Hepatocyte (in vitro differentiated cells): Measurements from ENCODE around the gene MEIS3. TPM values are rescaled to one million over a fixed set of nuclear protein-coding genes. Genes with fewer than 3 reads are reported as not detected.

ENCODE experiments used
- DNase-seq: peaks from one replicate; pipeline ENCODE4 v3.0.0-alpha.2; 2016; ENCODE audit warnings: low spot score
- H2AFZ ChIP-seq: fragments of 200-600 bp; sonication (generic); 2 replicates; pipeline ENCODE4 v1.6.0; 2016; ENCODE audit warnings: antibody characterized with exemption, mild to moderate bottlenecking
- H3K27ac ChIP-seq: fragments of 200-600 bp; sonication (generic); 2 replicates; pipeline ENCODE4 v1.5.1; 2016; ENCODE audit warnings: mild to moderate bottlenecking
- H3K27me3 ChIP-seq: fragments of 200-600 bp; sonication (generic); 2 replicates; pipeline ENCODE4 v1.6.1; 2016
- H3K36me3 ChIP-seq: fragments of 200-600 bp; sonication (generic); replicated peaks from 2 replicates; pipeline ENCODE4 v1.5.1; 2016; ENCODE audit warnings: low read depth; ENCODE audit not compliant: insufficient read depth
- H3K4me1 ChIP-seq: fragments of 200-600 bp; sonication (generic); 2 replicates; pipeline ENCODE4 v1.5.1; 2016; ENCODE audit warnings: mild to moderate bottlenecking, moderate library complexity; ENCODE audit not compliant: insufficient read depth
- H3K4me2 ChIP-seq: fragments of 200-600 bp; sonication (generic); 2 replicates; pipeline ENCODE4 v1.6.0; 2016
- H3K4me3 ChIP-seq: fragments of 200-600 bp; sonication (generic); 2 replicates; pipeline ENCODE4 v1.5.1; 2016; ENCODE audit warnings: mild to moderate bottlenecking
- H3K79me2 ChIP-seq: fragments of 200-600 bp; sonication (generic); 2 replicates; pipeline ENCODE4 v1.6.0; 2017; ENCODE audit warnings: mild to moderate bottlenecking
- H3K9me2 ChIP-seq: fragments of 200-600 bp; sonication (generic); replicated peaks from 2 replicates; pipeline ENCODE4 v1.6.0; 2017; ENCODE audit warnings: mild to moderate bottlenecking; ENCODE audit not compliant: insufficient read depth
- H3K9me3 ChIP-seq: fragments of 200-600 bp; sonication (generic); 2 replicates; pipeline ENCODE4 v1.5.1; 2016; ENCODE audit warnings: low read depth, mild to moderate bottlenecking
- H4K20me1 ChIP-seq: fragments of 200-600 bp; sonication (generic); 2 replicates; pipeline ENCODE4 v1.6.0; 2016; ENCODE audit warnings: mild to moderate bottlenecking; ENCODE audit not compliant: insufficient read depth, poor library complexity, severe bottlenecking
- EZH2 ChIP-seq: fragments of 200-600 bp; sonication (generic); IDR thresholded peaks from 2 replicates; pipeline ENCODE4 v1.6.1; 2016; ENCODE audit warnings: antibody characterized with exemption, mild to moderate bottlenecking, borderline replicate concordance
- EZH2phosphoT487 ChIP-seq: fragments of 200-600 bp; sonication (generic); IDR thresholded peaks from one replicate; pipeline ENCODE4 v1.6.1; 2018; ENCODE audit warnings: antibody characterized with exemption, mild to moderate bottlenecking, low read depth, moderate library complexity; ENCODE audit not compliant: unreplicated experiment, severe bottlenecking
- WGBS: methylation state at CpG from one replicate; pipeline ENCODE4 v1.1.6; 2016; ENCODE audit warnings: low lambda C conversion rate; ENCODE audit errors: missing lambda C conversion rate; 5-methylcytosine and 5-hydroxymethylcytosine counted together
- polyA plus RNA-seq: library from polyadenylated mRNA; unstranded; fragments of >200 nt; fragmentation: Nextera tagmentation; extraction: Ambion mirVana; gene quantifications from 2 replicates; pipeline ENCODE4 v1.2.1, GENCODE V29; 2016
- total RNA-seq: library from RNA; depleted of rRNA; stranded (reverse); fragments of >200 nt; gene quantifications from 2 replicates; pipeline ENCODE4 v1.2.3, GENCODE V29; 2014
- TF ChIP-seq, protein P1 (sequence below): fragments of 200-600 bp; sonication (generic); IDR thresholded peaks from 2 replicates; pipeline ENCODE4 v1.5.1; 2016; ENCODE audit warnings: antibody characterized with exemption, mild to moderate bottlenecking; ENCODE audit not compliant: poor library complexity

Gene MEIS3
- total and polyA plus RNA-seq, 2 experiments from 2014 or later: 21.2 to 47.0 TPM

DNA sequence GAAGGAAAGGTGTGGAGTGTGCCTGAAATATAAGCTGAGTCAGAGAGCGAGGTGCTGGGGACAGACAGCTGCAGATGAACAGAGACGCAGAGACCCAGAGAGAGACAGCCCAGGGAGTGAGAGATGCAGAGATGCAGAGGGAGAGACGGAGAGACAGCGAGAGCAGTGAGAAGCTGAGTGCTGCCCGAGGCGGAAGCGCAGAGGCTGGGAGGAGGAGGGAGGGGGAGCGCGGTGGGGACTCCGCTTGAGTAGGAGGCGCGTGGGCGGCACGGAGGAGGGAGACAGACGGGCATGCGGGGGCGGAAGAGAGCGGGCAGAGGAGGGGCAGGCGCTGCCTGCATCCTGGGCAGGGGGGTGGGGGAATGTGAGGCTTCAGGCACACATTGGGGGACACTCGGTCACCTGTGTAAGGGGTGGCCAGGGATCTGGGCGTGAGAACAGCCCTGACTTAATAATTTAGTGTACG lies 26.6 kb upstream of the MEIS3 start:
- H3K27me3 ChIP-seq: peaks cover 88% of the 10 kb centered on the region

DNA sequence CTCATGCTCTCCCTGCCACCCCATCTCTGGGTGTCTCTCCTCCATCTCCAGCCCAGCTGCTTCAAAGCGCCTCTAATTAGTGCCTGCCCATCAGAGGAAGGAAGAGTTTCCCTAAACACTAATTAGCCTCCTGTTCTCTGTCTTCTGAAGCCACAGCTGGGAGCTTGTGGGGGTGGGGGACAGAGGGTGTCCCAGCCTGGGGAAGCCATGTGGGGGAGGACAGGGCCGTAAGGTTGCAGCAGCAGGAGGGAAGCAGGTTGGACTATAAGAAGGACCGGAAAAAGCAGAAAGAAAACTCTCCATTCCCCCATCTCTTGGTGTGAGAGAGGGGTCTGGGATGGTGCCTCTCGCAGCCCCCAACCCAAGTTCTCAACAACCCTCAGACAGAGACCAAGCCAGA lies 26.2 kb upstream of the MEIS3 start:
- 28% methylated on average over 3 of the region's 4 CpGs for WGBS
- Histone ChIP-seq H3K4me3 (no peak overlapping the region), H3K4me2 (peak overlapping the region; percentile 62)

More for the DNA sequence above, 26.6 kb upstream of the MEIS3 start:
- 7% methylated on average over 10 of the region's 22 CpGs for WGBS
- H3K4me2 ChIP-seq: peak overlapping the region; percentile 62
- no peaks in the 10 kb centered on the region for H3K9me2 ChIP-seq
- peak; percentile 70 for DNase-seq
- H3K36me3 ChIP-seq: no peaks in the 10 kb centered on the region
- H3K4me1 ChIP-seq: peaks cover 11% of the 10 kb centered on the region
- no peaks in the 10 kb centered on the region for H4K20me1 ChIP-seq
- H3K27ac ChIP-seq: no peak overlapping the region
- no peaks in the 10 kb centered on the region for H3K79me2 ChIP-seq
- H2AFZ ChIP-seq: no peak overlapping the region
- no peaks in the 10 kb centered on the region for H3K9me3 ChIP-seq
- H3K4me3 ChIP-seq: no peak overlapping the region
- TF ChIP-seq, protein P1, sequence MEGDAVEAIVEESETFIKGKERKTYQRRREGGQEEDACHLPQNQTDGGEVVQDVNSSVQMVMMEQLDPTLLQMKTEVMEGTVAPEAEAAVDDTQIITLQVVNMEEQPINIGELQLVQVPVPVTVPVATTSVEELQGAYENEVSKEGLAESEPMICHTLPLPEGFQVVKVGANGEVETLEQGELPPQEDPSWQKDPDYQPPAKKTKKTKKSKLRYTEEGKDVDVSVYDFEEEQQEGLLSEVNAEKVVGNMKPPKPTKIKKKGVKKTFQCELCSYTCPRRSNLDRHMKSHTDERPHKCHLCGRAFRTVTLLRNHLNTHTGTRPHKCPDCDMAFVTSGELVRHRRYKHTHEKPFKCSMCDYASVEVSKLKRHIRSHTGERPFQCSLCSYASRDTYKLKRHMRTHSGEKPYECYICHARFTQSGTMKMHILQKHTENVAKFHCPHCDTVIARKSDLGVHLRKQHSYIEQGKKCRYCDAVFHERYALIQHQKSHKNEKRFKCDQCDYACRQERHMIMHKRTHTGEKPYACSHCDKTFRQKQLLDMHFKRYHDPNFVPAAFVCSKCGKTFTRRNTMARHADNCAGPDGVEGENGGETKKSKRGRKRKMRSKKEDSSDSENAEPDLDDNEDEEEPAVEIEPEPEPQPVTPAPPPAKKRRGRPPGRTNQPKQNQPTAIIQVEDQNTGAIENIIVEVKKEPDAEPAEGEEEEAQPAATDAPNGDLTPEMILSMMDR: no peak
- no peak for TF ChIP-seq EZH2phosphoT487
- no peak for TF ChIP-seq EZH2

DNA sequence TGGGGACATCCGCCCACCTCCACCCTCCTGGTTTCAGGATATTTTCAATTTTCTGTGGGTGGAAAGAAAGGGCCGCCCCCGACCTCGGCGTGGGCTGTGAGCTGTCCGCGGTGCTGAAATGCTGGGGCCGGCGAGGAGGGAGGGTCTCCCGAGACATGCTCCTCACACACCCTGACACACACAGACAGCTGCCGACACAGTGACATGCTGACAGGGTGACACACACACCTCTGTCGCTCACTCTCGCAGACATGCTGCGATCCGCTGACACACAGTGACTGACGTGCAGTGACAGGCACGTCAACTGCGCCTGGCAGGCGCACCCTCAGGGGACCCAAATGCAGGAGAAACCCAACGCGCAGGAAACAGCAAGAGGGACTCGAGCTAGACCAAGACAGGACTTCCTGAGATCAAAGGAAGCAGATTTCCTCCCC lies 25.1 kb upstream of the MEIS3 start:
- WGBS: 36% methylated on average over 20 of the region's 22 CpGs
- Histone ChIP-seq H2AFZ (no peak overlapping the region), H3K27me3 (peaks cover 74% of the 10 kb centered on the region), H3K36me3 (no peaks in the 10 kb centered on the region), H3K4me1 (peaks cover 11% of the 10 kb centered on the region), H3K4me3 (no peak overlapping the region), H4K20me1 (no peaks in the 10 kb centered on the region), H3K4me2 (no peak overlapping the region), H3K9me3 (no peaks in the 10 kb centered on the region), H3K79me2 (no peaks in the 10 kb centered on the region), H3K9me2 (no peaks in the 10 kb centered on the region), H3K27ac (no peak overlapping the region)
- peak; percentile 25 for DNase-seq
- no peak for TF ChIP-seq EZH2
- TF ChIP-seq EZH2phosphoT487: no peak
- TF ChIP-seq, protein P1: no peak

More for the DNA sequence above, 26.2 kb upstream of the MEIS3 start:
- H4K20me1 ChIP-seq: no peaks in the 10 kb centered on the region
- H3K79me2 ChIP-seq: no peaks in the 10 kb centered on the region
- H3K27ac ChIP-seq: no peak overlapping the region
- H3K4me1 ChIP-seq: peaks cover 11% of the 10 kb centered on the region
- no peaks in the 10 kb centered on the region for H3K9me2 ChIP-seq
- no peak for DNase-seq
- H3K9me3 ChIP-seq: no peaks in the 10 kb centered on the region
- no peaks in the 10 kb centered on the region for H3K36me3 ChIP-seq
- TF ChIP-seq EZH2phosphoT487: no peak
- TF ChIP-seq, protein P1: no peak
- TF ChIP-seq EZH2: no peak
- H3K27me3 ChIP-seq: peaks cover 85% of the 10 kb centered on the region
- no peak overlapping the region for H2AFZ ChIP-seq
